ENCODE results near the gene ADGRD2.

DNA sequence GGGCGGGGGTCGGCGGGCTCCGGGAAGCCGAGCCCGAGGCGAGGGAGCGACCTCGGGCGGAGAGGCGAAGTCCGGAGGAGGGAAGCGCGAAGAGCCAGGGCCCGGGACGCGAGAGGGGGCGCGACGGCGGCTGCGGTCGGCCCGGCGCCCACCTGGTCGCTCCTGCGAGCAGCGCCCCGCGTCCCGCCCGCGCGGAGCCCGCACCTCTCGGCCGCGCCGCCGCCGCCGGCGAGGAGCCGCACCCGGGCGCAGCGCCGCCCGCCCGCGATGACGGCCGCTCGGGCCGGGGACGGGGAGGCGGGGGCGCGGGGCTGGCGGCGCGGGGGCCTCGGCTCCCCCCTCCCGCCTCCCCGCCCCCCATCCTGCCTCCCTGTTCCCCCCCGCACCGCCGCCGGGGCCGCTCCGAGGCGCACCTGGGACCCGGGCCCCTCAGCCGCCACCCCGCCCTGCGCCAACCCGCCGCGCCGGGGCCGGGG lies 54.3 kb downstream of the ADGRD2 start:
- TF ChIP-seq, protein P1, sequence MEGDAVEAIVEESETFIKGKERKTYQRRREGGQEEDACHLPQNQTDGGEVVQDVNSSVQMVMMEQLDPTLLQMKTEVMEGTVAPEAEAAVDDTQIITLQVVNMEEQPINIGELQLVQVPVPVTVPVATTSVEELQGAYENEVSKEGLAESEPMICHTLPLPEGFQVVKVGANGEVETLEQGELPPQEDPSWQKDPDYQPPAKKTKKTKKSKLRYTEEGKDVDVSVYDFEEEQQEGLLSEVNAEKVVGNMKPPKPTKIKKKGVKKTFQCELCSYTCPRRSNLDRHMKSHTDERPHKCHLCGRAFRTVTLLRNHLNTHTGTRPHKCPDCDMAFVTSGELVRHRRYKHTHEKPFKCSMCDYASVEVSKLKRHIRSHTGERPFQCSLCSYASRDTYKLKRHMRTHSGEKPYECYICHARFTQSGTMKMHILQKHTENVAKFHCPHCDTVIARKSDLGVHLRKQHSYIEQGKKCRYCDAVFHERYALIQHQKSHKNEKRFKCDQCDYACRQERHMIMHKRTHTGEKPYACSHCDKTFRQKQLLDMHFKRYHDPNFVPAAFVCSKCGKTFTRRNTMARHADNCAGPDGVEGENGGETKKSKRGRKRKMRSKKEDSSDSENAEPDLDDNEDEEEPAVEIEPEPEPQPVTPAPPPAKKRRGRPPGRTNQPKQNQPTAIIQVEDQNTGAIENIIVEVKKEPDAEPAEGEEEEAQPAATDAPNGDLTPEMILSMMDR (IDR thresholded peaks at IDR 0.05), result no peak
- no peak for TF ChIP-seq POLR2A (IDR thresholded peaks at IDR 0.05)

Data from Peyer's patch (tissue), 4 donors.